HG02852 (cell line): Measurements from ENCODE around the gene FAM78A.

Experiments used
- ATAC-seq: cut with Tn5 transposase; IDR thresholded peaks from one replicate; pipeline ENCODE4 v1.9.1; 2021; ENCODE audit warnings: mild to moderate bottlenecking, moderate library complexity; ENCODE audit not compliant: unreplicated experiment

Gene FAM78A, protein sequence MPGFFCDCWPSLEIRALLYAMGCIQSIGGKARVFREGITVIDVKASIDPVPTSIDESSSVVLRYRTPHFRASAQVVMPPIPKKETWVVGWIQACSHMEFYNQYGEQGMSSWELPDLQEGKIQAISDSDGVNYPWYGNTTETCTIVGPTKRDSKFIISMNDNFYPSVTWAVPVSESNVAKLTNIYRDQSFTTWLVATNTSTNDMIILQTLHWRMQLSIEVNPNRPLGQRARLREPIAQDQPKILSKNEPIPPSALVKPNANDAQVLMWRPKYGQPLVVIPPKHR

DNA sequence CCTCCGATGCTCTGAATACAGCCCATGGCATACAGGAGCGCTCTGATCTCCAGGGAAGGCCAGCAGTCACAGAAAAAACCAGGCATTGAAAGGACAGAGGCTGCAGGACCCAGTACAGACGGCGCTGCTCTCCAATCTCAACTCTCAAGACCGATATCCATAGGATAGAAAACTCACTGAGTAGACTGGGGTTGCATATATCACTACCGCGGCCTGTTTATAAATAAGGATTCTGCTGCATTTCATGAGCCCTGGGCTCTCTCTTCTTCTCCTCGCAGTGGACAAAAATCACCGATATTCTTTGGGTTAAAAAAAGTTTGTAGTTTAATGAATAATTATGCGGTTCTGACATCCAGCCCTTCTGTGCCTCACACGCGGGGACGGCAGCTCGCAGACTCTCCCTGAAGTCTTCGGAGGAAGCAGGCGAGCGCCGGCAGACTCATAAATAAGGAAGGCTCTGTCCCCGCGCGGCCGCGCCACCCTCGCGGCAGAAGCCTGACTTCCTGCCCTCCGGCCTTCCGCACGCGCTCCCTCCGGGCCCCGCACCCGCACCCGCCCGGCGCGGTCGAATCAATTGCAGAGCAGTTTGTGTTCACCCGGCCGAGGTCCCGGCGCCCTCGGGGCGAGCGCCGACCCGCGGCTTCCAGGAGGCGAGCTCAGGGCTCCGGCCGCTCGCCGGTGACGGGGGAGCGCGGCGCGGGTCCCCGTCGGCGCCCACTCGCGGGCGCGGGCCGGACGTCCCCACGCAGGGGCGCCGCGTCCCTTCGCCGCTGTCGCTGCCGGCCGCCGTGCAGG is at the start of gene FAM78A:
Gene FAM78A (minus strand): TSS at position 417 of the 795 bp plus-strand sequence. CDS start 331 bp downstream, at position 86.
- ATAC-seq, result no peak

DNA sequence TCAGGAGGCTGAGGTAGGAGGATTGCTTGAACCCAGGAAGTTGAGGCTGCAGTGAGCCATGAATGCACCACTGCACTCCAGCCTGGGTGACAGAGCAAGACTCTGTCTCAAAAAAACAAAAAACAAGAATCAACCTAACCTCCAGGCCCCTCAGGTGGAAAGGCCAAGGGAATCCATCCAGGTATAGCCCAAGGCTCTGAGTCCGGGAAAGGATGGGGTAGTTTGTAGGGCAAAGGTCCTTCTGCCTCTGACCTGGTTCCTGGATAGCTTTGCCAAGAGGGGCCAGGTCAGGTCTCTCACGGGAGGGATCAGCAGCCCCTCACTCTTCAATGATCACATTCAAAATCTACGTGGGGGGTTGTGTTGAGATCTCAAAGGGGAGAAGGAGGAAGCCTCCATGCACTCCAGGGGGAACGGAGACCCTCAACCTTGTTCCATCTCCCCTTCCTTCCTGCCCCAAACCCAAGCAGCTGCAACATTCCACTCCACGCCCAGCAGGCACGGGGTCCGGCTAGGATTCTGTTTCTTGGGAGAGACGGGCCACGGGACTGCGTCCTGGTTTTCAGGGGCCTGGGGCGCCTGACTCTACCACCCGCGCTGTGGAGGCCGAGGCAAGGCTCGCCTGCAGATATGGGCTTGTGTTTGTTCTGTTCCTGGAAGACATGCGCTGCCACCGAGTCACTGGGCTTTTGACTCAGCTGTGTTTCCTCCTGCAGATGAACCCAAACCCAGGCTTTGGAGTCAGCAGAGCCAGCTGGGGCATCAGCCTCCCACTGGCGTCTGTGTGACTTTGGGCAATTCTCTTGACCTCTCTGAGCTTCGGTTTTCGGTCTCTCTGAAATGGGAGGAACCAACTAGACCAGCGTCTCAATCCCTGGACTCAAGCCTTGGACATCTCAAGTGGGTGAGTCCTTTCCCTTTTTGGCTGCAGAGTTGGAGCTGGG is 48.7 kb upstream of the FAM78A start:
- no peak for ATAC-seq

DNA sequence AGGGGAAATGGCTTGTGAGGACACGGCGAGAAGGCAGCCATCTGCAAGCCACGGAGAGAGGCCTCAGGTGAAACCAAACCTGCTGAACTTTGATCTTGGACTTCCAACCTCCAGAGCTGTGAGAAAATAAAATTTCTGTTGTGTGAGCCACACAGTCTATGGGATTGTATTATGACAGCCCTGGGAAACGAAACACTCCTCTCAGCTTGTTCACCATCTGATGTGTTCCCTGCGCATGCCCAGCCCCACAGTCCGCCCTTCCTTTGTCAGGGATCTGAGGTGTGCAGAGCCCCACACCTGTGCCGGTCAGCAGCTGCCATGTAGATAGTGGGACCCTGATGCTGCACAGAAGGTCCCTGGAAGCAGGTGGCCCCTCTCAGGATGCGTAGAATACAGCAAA is 47.3 kb upstream of the FAM78A start:
- no peak for ATAC-seq

DNA sequence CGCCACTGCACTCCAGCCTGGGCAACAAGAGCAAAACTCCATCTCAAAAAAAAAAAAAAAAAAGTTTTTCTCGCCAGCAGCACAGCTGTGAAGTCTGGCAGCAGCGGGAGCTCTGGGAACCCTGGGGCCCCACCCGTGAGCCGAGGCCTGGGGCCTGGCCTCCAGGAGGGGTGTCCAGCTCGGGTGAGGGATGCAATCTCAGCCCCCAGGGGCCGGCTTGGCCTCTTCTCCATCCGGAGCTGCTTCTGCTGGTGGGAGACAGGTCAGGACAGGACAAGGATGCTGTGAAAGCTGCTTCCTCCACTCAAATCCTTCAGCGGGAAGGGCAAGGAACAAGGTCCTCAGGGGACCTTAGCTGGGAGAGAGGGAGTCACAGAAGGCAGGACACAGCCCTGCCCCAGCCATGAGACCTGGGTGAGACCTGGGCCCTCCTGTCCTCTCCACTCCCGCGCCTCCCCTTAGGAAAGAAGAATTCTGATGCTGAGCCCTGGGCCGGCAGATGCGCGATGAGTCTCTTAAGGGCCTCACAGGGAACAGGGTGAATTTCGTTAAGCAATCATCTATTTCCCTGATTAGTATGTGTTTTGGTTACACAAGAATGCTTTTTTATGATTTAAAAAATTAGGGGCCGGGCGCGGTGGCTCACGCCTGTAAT is 43.8 kb upstream of the FAM78A start:
- no peak for ATAC-seq

DNA sequence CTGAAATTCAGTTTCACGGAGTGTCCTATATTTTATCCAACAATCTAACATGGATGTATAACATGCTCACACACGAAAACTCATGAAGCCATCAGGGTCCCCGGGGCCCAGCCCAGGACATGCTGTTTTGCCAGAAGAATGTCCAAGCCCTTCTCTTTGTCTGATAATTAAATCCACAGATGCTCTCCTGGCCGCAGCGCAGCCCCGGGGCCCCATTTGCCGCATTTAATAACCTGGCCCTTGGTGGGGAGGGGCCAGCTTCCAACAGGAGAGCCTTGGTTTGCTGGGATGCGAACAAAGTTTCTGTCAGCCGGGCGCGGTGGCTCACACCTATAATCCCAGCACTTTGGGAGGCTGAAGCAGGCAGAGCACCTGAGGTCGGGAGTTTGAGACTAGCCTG is 43.2 kb upstream of the FAM78A start:
- ATAC-seq, result no peak

DNA sequence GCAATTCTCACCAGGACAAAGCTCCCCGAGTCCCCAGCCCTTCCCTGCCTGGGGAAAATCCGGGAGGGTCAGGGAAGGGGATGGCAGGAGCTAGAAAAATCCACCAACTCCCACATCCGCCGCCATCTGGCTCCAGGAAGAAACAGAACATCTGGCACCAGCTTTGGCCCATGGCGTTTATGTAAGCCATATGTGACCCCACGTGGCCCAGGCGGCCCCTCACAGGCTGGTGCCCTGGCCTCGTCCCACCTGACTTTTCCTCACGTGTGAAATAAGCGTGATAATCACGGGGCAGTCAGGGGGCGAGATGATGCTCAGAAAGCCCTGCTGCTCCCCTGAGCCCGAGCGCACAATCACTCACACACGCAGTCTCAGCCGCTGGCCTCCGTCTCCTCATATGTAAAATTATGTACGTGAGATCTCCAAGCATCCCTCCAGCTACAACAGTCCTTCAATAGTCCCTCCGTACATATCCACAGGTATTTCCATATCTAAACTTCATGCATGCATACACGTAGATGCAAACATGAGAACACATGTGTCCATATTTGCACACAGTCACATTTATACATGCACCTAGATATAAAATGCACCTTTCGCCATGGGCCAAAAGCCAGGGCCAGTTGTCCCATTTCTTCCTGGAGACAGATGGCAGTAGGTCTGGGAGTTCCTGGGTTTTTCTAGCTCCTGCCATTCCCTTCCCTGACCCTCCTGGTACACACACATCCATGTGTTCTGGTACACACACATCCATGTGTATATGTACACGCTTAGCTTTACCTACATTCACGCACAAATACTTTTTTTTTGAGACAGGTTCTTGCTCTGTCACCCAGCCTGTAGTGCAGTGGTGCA is 42.1 kb upstream of the FAM78A start:
- no peak for ATAC-seq

DNA sequence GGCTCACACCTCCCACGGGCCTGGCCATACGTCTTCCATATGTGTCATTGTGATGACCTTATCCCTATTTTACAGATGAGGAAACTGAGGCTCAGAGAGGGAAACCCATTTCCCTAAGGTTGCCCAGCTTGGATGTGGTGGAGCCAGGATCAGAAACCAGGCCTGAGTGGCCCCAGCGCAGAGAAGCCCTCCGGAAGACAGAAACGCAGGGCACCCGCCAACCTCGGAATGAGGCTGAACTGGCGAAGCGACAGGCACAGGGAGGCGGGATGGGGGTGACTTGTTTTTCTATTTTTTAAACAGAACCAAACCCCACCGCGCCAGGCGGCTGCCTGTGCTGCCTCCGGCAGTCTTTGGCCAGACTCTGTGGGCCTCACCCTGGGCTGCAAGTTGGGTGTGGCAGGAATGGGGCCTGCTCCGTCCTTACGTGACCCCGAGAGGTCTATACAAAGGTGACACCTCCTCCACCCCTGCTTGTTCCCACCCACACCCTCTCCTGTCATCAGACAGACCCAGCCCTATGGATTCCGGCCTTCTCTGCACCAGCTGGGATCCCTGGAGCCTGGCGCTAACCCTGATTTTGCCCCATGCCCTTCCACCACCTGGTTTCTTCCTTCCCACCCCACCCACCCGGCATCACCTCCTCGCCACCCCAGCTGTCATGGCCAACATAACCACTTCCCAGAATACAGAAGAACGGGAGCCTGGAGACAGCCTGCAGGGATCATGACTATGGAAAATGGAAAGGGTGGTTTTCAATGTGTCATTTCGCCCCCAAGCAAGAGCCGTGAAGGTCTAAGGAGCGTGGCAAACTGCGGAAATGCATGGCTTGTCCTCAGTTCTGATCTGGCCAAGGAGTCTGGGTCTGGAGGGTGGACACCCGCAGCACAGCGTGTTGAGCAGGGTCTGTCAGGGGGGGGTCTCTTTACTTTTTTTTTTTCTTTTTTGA is 36.8 kb upstream of the FAM78A start:
- no peak for ATAC-seq

DNA sequence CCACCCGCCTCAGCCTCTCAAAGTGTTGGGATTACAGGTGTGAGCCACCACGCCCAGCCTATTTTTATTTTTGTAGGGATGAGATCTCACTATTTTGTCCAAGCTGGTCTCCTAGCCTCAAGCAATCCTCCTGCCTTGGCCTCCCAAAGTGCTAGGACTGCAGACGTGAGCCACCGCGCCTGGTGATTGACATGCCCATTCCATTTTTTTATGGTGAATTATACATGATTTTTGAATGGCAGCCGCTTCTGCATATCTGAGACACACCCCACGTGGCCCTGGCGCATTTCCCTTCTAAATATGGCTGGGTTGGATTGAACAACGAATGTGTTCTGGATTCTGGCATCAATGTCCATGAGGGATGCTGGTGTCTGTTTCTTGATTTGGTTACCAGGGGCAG is 35.9 kb upstream of the FAM78A start:
- ATAC-seq, result no peak

DNA sequence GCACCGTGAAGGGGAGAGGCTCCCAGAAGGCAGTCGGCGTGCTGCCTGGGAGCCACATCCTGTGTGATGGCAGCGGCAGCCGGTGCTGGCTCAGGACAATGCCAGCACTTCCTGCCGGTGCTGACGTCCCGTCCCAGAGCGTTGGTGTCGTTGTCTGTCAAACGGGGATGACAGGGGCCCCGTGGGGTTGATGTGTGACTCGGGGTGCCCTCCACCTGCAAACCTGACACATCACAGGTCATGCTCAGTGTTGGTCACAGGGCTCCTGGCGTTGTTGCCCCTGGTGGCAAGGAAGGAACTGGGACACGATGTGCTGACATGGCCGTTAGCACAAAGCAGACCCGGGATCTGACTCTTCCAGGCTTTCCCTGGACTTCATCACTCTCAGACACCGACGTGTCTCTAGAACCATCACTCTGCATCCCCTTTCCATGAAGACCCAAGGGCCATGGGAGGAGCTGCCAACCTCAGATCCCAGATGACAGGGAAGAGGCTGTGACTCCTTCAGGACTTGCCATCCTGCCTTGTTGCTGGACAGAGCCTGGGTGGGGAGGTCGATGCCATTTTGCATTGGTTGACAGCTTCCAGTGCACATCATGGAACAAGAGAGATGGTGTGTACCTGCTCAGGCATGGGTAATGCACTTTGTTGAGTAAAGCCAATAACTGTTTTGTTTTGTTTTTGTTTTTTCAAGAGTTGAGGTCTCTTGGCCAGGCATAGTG is 34.7 kb upstream of the FAM78A start:
- no peak for ATAC-seq

DNA sequence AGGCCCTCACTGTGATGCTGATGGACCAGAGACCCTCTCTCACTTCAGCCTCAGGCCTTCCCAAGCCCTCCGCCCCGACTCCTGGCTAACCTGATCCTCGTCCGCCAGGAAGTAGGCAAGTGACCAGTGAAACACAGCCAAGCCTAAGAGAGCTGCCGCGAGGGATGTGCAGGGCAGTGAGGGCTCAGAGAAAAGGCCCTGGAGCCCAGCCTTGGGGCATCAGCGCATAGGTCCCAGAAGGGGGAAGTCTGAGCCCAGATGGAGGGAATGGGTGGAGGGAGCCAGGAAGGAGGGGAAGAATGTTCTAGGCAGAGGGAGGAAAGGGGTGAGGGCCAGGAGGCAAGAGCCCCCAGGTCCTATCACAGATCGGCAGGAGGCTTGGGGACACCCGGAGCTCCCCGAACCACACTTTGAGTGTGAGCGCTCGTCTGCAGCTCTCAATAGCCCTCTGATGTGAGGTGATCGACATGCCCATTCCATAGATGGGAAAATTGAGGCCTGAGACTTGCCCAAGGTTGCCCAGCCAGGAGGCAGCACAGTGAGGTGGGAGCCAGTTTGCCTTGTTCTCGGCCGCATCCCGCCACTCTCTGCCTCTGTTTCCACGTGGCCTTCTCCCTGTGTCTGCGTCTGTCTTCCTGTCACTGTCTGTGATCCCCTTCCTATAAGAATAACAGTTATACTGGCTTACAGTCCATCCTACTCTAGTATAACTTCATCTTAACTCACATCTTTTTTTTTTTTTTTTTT is 33.4 kb upstream of the FAM78A start:
- no peak for ATAC-seq

DNA sequence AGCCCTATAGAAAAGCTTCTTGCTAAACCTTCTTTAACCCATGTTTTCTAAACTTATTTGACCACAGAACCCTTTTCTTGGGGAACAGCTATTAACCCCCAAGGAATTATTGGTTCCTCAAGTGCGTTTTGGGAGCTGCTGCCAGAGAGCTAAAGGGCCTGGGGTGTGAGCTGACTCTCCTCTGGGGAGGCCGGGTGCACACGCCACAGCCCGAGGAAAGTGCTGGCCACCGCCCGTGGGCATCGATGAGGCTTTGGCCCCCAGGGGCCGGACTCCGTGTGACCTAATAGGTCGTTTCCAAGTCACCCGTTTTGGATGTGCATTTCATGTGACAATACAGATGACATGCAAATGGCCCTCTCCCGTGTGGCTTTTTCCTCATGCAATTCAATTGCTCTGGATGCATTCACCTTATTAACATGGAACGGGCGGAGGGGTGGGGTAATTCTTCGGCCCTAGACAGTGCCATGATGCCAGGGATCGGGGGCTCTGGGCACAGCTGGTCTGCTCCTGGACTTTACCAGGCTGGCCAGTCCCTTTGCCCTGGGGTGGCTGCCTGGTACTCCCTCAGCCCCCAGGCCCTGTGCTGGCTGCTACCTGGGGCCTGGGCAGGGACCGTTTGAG is 32.7 kb upstream of the FAM78A start:
- no peak for ATAC-seq

DNA sequence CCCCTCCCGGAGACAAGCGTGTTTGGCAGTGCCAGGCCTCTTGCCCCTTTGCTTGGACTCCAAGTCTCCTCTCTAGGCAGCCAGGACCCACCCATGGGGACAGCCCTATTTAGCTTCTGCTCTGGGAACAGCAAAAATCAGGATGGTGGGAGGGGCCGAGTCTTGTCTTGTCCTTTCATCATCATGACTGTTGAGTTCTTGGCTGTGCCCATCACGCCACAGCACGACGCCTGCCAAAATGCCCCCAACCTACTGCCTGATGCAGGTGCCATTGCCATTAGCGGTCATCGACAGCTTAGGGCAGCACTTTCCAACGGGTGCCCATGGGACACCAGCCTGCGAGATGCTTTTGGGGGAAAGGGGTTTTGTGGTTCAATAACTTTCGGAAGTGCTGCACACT is 32.1 kb upstream of the FAM78A start:
- ATAC-seq, result no peak

DNA sequence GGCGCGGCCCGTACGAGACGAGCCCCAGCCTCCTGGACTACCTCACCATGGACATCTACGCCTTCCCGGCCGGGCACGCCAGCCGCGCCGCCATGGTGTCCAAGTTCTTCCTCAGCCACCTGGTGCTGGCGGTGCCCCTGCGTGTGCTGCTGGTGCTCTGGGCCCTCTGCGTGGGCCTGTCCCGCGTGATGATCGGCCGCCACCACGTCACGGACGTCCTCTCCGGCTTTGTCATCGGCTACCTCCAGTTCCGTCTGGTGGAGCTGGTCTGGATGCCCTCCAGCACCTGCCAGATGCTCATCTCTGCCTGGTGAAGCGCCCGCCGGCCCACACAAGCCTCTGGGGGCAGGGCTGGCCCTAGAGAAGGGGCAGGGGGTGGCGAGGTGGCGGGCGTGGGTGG is 31.7 kb upstream of the FAM78A start:
- no peak for ATAC-seq

DNA sequence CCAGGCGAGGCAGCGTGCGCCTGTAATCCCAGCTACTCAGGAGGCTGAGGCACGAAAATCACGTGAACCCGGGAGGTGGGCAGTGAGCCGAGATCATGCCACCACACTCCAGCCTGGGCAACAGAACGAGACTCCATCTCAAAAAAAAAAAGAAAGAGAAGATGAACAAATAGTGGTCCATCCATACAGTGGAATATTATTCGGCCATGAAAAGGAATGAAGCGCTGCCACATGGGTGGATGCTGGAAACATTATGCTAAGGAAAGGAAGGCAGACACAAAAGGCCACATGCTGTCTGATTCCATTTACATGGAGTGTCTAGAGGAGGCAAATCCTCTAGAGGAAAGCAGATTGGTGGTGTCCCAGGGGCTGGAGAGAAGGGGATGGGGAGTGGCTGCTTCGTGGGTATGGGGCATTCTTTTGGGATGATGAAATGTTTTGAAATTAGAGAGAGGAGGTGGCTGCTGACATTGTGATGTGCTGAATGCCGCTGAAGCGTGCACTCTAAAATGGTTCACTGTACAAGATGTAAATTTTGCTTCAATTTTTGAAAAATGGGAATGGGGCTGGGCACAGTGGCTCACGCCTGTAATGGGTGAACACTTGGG is 30.2 kb upstream of the FAM78A start:
- no peak for ATAC-seq

DNA sequence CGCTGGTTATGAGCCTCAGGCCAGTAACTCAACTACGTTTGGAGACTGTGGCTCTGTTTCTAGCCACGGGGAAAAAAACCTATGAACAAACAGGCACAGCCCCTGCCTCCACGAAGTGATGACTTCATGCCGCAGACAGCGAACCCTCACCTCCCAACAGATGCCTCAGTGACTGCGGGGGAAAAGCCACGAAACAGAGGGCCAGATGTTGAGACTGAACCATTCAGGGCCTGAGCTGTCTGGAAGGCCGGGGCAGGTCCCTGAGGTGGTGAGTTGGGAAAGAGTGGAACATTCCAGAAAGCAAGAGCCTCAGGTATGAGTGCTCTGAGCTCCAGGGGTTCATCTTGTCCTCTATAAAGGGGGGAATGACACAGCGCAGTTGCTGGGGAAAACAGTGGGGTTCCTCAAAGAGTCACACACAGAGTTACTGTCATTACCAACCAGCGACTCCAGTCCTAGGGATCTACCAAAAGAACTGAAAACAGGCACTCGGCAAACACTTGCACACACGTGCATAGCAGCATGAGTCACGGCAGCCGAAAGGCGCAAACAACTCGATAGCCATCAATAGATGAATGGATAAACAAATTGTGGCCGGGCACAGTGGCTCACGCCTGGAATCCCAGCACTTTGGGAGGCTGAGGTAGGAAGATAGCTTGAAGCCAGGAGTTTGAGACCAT is 28.5 kb upstream of the FAM78A start:
- no peak for ATAC-seq
